ENCODE results near the gene PTPRS. TPM values are rescaled to one million over a fixed set of nuclear protein-coding genes. Genes with fewer than 3 reads are reported as not detected.
A peak's percentile ranks its signal among the peaks of the same experiment; 100 is the strongest.

PTPRS gene
- total RNA-seq, 6 experiments from 2014 or later, result 78.4 to 102 (median 96.8) TPM

DNA sequence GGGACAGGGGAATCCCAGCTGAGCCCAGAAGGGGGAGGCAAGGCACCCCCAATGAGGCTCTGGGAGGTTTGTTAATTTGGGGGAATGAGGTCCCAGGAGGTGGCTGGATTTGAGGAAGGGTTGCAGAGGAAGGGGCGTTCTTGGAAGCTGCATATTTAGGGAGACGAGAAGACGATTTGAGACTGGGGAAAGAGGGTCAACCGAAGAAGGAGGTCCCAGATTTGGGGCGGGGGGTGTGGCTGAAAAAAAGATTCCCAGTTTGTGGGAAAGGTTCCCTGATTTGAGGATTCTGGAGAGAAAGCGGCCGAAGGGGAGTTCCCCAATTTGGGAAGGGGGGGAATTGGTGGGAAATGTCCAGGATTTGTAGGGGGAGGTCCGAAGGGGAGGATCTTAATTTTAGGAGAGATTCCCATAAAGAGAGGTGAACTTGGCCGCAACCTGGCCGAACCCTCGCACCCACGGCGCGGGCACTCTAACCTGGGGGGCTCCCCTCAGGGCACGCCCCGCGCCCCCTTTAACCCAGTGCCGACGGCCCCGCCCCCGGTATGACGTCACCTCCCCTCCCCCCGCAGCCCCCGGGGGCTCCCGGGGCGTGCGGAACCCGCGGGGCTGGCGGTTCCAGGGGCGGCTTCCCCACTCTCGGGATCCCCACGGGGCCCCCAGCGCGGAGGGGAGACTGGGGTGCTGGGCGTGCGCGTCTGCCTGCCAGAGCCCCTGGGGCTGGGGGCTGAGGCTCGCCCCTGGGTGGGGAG, 1.2 kb downstream of the PTPRS start:
- peaks cover 30% of the 10 kb centered on the region for H3K27me3 Mint-ChIP-seq (ENCODE audit: insufficient read depth)
- peaks cover 29% of the 10 kb centered on the region for H3K4me1 Mint-ChIP-seq (ENCODE audit: low read depth)
- no peaks in the 10 kb centered on the region for H3K36me3 Mint-ChIP-seq (ENCODE audit: low read depth)

DNA sequence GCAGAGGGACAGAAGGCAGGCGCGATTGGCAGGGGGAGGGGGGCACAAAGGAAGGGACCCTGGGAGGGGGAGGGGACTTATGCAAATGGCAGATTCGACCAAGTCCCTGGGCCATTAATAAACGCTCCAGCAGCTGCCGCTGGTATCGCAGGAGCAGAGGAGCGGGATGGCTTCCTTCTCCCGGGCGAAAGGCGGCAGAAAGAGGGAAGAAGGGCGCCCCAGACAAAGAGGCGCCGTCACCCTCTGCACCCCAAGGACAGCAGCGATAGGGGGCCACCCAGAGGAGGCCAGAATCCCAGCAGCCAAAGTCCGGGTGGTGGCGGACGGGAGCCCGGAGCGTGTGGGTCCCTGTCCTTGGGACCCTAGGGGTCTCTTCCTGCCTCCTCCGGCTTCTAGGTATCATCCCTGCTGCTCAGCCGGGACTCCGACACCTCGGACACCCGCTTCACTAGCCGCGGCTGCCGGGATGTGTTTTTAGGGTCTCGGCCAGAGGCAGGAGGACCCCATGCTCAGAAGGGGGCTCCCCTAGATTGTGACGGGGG, 1.9 kb downstream of the PTPRS start:
- no peaks in the 10 kb centered on the region for H3K9me3 Mint-ChIP-seq
- H3K4me3 Mint-ChIP-seq, result peak overlapping the region; percentile 66
- TF ChIP-seq, protein P1, sequence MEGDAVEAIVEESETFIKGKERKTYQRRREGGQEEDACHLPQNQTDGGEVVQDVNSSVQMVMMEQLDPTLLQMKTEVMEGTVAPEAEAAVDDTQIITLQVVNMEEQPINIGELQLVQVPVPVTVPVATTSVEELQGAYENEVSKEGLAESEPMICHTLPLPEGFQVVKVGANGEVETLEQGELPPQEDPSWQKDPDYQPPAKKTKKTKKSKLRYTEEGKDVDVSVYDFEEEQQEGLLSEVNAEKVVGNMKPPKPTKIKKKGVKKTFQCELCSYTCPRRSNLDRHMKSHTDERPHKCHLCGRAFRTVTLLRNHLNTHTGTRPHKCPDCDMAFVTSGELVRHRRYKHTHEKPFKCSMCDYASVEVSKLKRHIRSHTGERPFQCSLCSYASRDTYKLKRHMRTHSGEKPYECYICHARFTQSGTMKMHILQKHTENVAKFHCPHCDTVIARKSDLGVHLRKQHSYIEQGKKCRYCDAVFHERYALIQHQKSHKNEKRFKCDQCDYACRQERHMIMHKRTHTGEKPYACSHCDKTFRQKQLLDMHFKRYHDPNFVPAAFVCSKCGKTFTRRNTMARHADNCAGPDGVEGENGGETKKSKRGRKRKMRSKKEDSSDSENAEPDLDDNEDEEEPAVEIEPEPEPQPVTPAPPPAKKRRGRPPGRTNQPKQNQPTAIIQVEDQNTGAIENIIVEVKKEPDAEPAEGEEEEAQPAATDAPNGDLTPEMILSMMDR (IDR thresholded peaks at IDR 0.05), result peak; percentile 25; the same call in 1 of the 2 replicates
- H3K36me3 Mint-ChIP-seq (ENCODE audit: low read depth), result no peaks in the 10 kb centered on the region
- H3K27me3 Mint-ChIP-seq (ENCODE audit: insufficient read depth), result peaks cover 30% of the 10 kb centered on the region
- no peak for DNase-seq
- no peak overlapping the region for H3K27ac Mint-ChIP-seq
- H3K4me1 Mint-ChIP-seq (ENCODE audit: low read depth), result peaks cover 29% of the 10 kb centered on the region

More for the DNA sequence above, 1.2 kb downstream of the PTPRS start:
- DNase-seq, result no peak
- H3K27ac Mint-ChIP-seq, result no peak overlapping the region
- no peaks in the 10 kb centered on the region for H3K9me3 Mint-ChIP-seq
- H3K4me3 Mint-ChIP-seq, result peak overlapping the region; percentile 66
- TF ChIP-seq, protein P1 (IDR thresholded peaks at IDR 0.05), result no peak; the same call in 1 of the 2 replicates

DNA sequence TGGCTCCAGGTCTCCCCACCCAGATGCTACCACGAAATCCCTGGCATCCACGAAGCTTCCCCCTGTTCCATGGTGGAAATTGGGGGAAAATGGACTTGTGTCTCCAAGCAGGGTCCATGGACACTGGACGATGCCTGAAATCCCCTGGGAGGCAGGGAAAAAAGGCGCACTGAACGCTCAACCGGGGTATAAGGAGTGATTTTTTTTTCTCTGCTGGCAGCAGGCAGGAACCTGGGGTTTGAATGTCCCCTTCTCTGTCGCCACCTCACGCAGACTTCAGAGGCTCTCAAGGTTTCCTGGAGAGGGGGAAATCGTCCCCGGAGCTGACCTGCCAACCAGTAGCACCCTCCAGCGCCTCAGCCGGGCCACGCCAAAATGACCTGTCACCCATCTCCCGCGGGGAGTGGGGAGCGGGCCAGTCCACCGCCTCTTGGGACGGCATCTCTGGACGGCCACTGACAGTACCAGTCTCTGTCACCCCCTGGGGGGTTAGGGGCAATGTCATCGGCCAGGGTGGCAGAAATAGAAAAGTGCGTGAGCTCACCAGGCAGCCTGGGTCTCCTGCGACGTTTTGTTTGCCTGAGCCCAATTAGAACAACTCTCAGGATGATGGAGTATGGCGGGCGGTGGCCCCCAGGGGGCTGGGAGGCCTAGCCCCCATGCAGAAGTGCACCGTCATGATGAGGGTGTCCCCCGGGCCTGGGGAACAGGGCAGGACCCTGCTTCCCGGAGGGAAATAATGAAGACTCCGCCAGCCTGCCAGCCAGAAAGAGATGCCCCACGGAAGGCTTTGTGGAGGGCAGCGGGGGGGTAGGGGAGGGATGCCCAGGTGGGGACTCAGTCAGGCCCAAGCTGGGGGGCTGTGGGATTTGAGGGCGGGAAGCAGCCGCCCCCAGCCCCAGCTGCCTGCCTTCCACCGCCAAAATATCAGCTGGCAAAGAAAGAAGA, 2.6 kb downstream of the PTPRS start:
- Mint-ChIP-seq H3K27ac (no peak overlapping the region), H3K36me3 (ENCODE audit: low read depth) (no peaks in the 10 kb centered on the region), H3K27me3 (ENCODE audit: insufficient read depth) (peaks cover 35% of the 10 kb centered on the region), H3K4me1 (ENCODE audit: low read depth) (peaks cover 27% of the 10 kb centered on the region), H3K4me3 (no peak overlapping the region; the same call in 1 of the 2 replicates), H3K9me3 (no peaks in the 10 kb centered on the region)
- TF ChIP-seq, protein P1 (IDR thresholded peaks at IDR 0.05), result no peak
- DNase-seq, result no peak

DNA sequence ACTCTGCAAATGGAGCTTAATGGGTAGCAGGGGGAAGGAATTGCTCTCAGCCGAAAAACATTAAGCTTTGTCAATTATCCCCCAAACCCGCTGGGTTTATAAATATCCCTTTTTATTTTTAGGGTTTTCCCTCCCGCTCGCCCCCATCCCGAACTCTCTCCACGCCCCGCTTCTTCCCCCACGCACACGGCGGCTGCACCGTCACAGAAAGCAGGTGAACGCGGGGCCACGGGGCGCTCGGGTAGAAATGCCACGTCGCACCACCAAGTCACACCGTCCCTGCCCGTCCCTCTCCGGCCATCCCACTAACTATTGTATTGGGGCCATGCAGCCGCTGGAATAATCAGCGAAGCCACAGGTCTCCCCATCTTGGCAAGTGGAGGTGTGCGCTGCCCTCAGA, 3.5 kb downstream of the PTPRS start:
- DNase-seq, result no peak
- TF ChIP-seq, protein P1 (IDR thresholded peaks at IDR 0.05), result no peak
- no peak overlapping the region for H3K4me3 Mint-ChIP-seq
- no peaks in the 10 kb centered on the region for H3K9me3 Mint-ChIP-seq
- peaks cover 19% of the 10 kb centered on the region for H3K4me1 Mint-ChIP-seq (ENCODE audit: low read depth)
- H3K27ac Mint-ChIP-seq, result no peak overlapping the region
- H3K27me3 Mint-ChIP-seq (ENCODE audit: insufficient read depth), result peaks cover 37% of the 10 kb centered on the region
- H3K36me3 Mint-ChIP-seq (ENCODE audit: low read depth), result no peaks in the 10 kb centered on the region

DNA sequence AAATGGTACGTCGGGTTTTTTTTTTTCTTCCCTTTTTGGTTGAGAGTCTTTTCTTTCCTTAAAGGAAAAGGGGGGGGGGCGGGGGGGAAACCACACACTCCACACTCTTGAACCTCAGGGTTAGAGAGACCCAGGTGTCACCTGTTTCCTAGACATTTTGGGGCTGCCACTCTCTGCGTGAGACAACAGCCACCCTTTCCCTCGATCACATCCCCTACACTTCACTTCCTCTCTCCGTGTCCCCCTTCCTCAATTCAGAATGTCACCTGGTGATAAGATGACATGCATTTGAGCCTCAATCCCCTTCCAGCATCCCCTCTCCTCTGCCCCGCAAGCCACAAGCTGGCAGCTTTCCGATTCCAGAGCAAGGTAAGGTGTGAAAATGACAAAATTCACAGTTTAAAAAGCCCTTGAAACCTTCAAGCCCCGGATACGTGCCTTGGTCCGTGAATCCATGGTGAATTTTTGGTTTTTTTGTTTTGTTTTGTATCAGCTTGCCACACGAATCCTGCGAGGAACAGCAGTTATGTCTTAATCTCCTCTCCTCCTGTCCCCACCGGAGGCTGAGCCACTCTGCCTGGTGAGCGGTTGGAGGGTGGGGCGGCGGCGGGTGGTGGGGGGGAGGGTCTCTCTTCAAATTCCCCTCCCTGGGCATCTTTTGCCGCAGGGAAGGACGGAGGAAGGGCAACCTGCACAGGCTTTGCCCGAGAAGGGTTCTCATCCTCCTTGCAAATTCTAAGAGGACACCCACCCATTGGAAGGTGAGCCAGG, 4.2 kb downstream of the PTPRS start:
- H3K4me3 Mint-ChIP-seq, result no peak overlapping the region
- TF ChIP-seq, protein P1 (IDR thresholded peaks at IDR 0.05), result no peak
- peaks cover 17% of the 10 kb centered on the region for H3K4me1 Mint-ChIP-seq (ENCODE audit: low read depth)
- no peak for DNase-seq
- peaks cover 38% of the 10 kb centered on the region for H3K27me3 Mint-ChIP-seq (ENCODE audit: insufficient read depth)
- no peaks in the 10 kb centered on the region for H3K36me3 Mint-ChIP-seq (ENCODE audit: low read depth)
- no peak overlapping the region for H3K27ac Mint-ChIP-seq
- no peaks in the 10 kb centered on the region for H3K9me3 Mint-ChIP-seq
